GM12878 (cell line): ENCODE data around the gene PPIE. TPM values are rescaled to one million over a fixed set of nuclear protein-coding genes. Genes with fewer than 3 reads are reported as not detected.

ENCODE experiments used
- ATAC-seq: fragments of 200-7000 bp; cut with Tn5 transposase; 3 replicates; pipeline ENCODE4 v1.9.1; 2020; ENCODE audit warnings: mild to moderate bottlenecking, moderate library complexity
- BruUV-seq: library from RNA; stranded (reverse); fragments of 400-500 nt; replicated peaks from 2 replicates; lab custom pipeline; 2021; lab: Mats Ljungman, UMichigan
- CTCF ChIA-PET: fragments of 300-600 bp; sonication (Branson Sonifier 250); formaldehyde crosslinking; extraction: SDS; loops from one replicate; lab custom pipeline; 2021; ENCODE audit warnings: inconsistent platforms; lab: Yijun Ruan, JAX
- POLR2A ChIA-PET: fragments of 350-600 bp; formaldehyde crosslinking; extraction: SDS; loops from one replicate; lab custom pipeline; 2021; ENCODE audit warnings: inconsistent platforms; lab: Charles Lee
- RAD21 ChIA-PET: fragments of 300-600 bp; sonication (Branson Sonifier 250); formaldehyde crosslinking; loops from one replicate; lab custom pipeline; 2023; ENCODE audit warnings: antibody characterized with exemption; ENCODE audit not compliant: unreplicated experiment; lab: Charles Lee
- SMC1A ChIA-PET: fragments of 300-600 bp; sonication (Branson Sonifier 250); formaldehyde crosslinking; loops from one replicate; lab custom pipeline; 2023; ENCODE audit not compliant: unreplicated experiment, uncharacterized antibody; lab: Charles Lee
- DNase-seq: peaks from one replicate; pipeline ENCODE4 v3.0.0-alpha.2; 2011; ENCODE audit warnings: low read depth, low spot score
- FAIRE-seq: peaks from 3 replicates; lab custom pipeline; 2011; peaks lifted over from hg19 to GRCh38; lab: Jason Lieb, UNC
- H2AFZ ChIP-seq: 2 replicates; pipeline ENCODE4 v1.6.0; 2011; ENCODE audit warnings: low read depth, low read length, control low read depth; ENCODE audit not compliant: control insufficient read depth
- H3K27ac ChIP-seq: 2 replicates; pipeline ENCODE4 v1.5.1; 2011; ENCODE audit warnings: control low read depth; ENCODE audit not compliant: control insufficient read depth, insufficient read depth
- H3K27me3 ChIP-seq, 2 experiments: replicated peaks in 1 of 2; 2 replicates each; pipeline versions ENCODE4 v1.6.0 to v1.6.1; 2011; ENCODE audit warnings: low read length in 1 of 2; ENCODE audit not compliant: control insufficient read depth in 2 of 2, insufficient read depth in 2 of 2
- H3K36me3 ChIP-seq, 2 experiments: 2 replicates each; pipeline ENCODE4 v1.5.1; 2011; ENCODE audit warnings: low read length in 1 of 2; ENCODE audit not compliant: control insufficient read depth in 2 of 2, insufficient read depth in 2 of 2
- H3K4me1 ChIP-seq: 2 replicates; pipeline ENCODE4 v1.6.1; 2011; ENCODE audit warnings: mild to moderate bottlenecking, low read length, moderate library complexity, mixed read lengths; ENCODE audit not compliant: control insufficient read depth, insufficient read depth
- H3K4me2 ChIP-seq: 2 replicates; pipeline ENCODE4 v1.6.0; 2011; ENCODE audit warnings: control low read depth; ENCODE audit not compliant: control insufficient read depth, insufficient read depth
- H3K4me3 ChIP-seq: fragments of 200-600 bp; sonication (generic); 2 replicates; pipeline ENCODE4 v1.5.1; 2016
- H3K79me2 ChIP-seq: 2 replicates; pipeline ENCODE4 v1.6.0; 2011; ENCODE audit warnings: low read length; ENCODE audit not compliant: control insufficient read depth, insufficient read depth
- H3K9ac ChIP-seq: 2 replicates; pipeline ENCODE4 v1.8.0; 2011; ENCODE audit warnings: low read length, control low read depth, mixed read lengths; ENCODE audit not compliant: control insufficient read depth, insufficient read depth
- H3K9me3 ChIP-seq: replicated peaks from 3 replicates; pipeline ENCODE4 v1.5.1; 2011; ENCODE audit warnings: mild to moderate bottlenecking, low read length; ENCODE audit not compliant: control insufficient read depth, insufficient read depth
- H4K20me1 ChIP-seq: 2 replicates; pipeline ENCODE4 v1.6.0; 2011; ENCODE audit not compliant: control insufficient read depth, insufficient read depth
- IRF5 ChIP-seq: fragments of 450-650 bp; IDR thresholded peaks from 2 replicates; pipeline ENCODE4 v1.6.1; 2017; ENCODE audit warnings: borderline replicate concordance
- KLF5 ChIP-seq: fragments of 450-650 bp; IDR thresholded peaks from 2 replicates; pipeline ENCODE4 v1.6.1; 2014; ENCODE audit warnings: mild to moderate bottlenecking; ENCODE audit not compliant: partially characterized antibody
- MEF2B ChIP-seq: fragments of 450-650 bp; IDR thresholded peaks from 2 replicates; pipeline ENCODE4 v1.6.1; 2018; ENCODE audit warnings: mild to moderate bottlenecking, moderate library complexity; ENCODE audit not compliant: partially characterized antibody, poor library complexity, severe bottlenecking
- MTA2 ChIP-seq: fragments of 450-650 bp; IDR thresholded peaks from 2 replicates; pipeline ENCODE4 v1.6.1; 2016; ENCODE audit warnings: low read depth, mild to moderate bottlenecking, moderate library complexity
- REST ChIP-seq: IDR thresholded peaks from 2 replicates; pipeline ENCODE4 v1.6.1; 2012; ENCODE audit warnings: mild to moderate bottlenecking, low read depth, low read length
- SP1 ChIP-seq: IDR thresholded peaks from one replicate; pipeline ENCODE4 v1.6.1; 2011; ENCODE audit warnings: low read depth, low read length
- SRF ChIP-seq, 2 experiments: IDR thresholded peaks; 2 replicates each; pipeline ENCODE4 v1.6.1; 2011; ENCODE audit warnings: low read depth in 2 of 2, low read length in 2 of 2, mild to moderate bottlenecking in 1 of 2, moderate library complexity in 1 of 2
- SUZ12 ChIP-seq: fragments of 200-600 bp; sonication (generic); IDR thresholded peaks from one replicate; pipeline ENCODE4 v1.6.1; 2018; ENCODE audit warnings: antibody characterized with exemption, mild to moderate bottlenecking; ENCODE audit not compliant: unreplicated experiment
- TARDBP ChIP-seq: IDR thresholded peaks from 2 replicates; pipeline ENCODE4 v1.6.1; 2016; ENCODE audit warnings: borderline replicate concordance
- USF2 ChIP-seq: IDR thresholded peaks from 2 replicates; pipeline ENCODE4 v1.6.1; 2011; ENCODE audit warnings: low read depth, low read length, improper control_type of control experiment, borderline replicate concordance
- ZBTB4 ChIP-seq: fragments of 450-650 bp; formaldehyde crosslinking; IDR thresholded peaks from 2 replicates; pipeline ENCODE4 v1.4.0; 2022; ENCODE audit warnings: mild to moderate bottlenecking, moderate library complexity
- WGBS: methylation state at CpG from one replicate; pipeline ENCODE4 v1.1.6; 2016; ENCODE audit warnings: low lambda C conversion rate; ENCODE audit not compliant: insufficient replicate concordance, insufficient coverage; ENCODE audit errors: missing lambda C conversion rate; 5-methylcytosine and 5-hydroxymethylcytosine counted together
- in situ Hi-C: fragments of 300-500 bp; cut with MboI; formaldehyde crosslinking; loops from 9 replicates; pipeline ENCODE4 v1.14.3; 2018; ENCODE audit warnings: mixed read lengths
- intact Hi-C: fragments of 100-400 bp; cut with micrococcal nuclease; formaldehyde crosslinking; loops from one replicate; pipeline ENCODE4 v1.14.2; 2022; ENCODE audit not compliant: unreplicated experiment
- polyA plus RNA-seq, 11 experiments: library from polyadenylated mRNA; depleted of rRNA in 4 of 11; unstranded in 6 of 11; stranded (reverse) in 5 of 11; fragments of >200 nt; fragmentation: Nextera tagmentation in 4 of 11; fragmentation: Illumina TruSeq in 1 of 11; extraction: Ambion mirVana in 4 of 11; extraction: Trizol in 1 of 11; gene quantifications; 1 replicate in 1 of 11; 2 replicates in 10 of 11; pipeline versions ENCODE4 v1.2.1 to v1.2.3, GENCODE V29; 2011 to 2016; ENCODE audit warnings: inconsistent platforms in 2 of 11, missing spikeins in 2 of 11, low read depth in 1 of 11
- total RNA-seq, 4 experiments: library from RNA; depleted of rRNA in 3 of 4; stranded (reverse); fragments of >200 nt in 3 of 4; fragmentation: Illumina TruSeq in 1 of 4; extraction: Trizol in 1 of 4; gene quantifications; 2 replicates each; pipeline versions ENCODE4 v1.2.1 to v1.2.3, GENCODE V29; 2013 to 2021

The PPIE gene
- total and polyA plus RNA-seq, 10 of the 15 experiments (the other 5 are each of a cell fraction or from before 2014, with no cell fraction given), result 36.6 to 163 (median 70.1) TPM

GRCh38 chr1:39805385-39805784 is 66.7 kb downstream of the PPIE start:
- Histone ChIP-seq H3K9me3 (no peaks in the 10 kb centered on the region; the same call in 2 of the 3 replicates), H4K20me1 (no peaks in the 10 kb centered on the region), H3K79me2 (no peaks in the 10 kb centered on the region), H3K27ac (no peak overlapping the region), H3K4me1 (no peaks in the 10 kb centered on the region), H3K27me3 (no peaks in the 10 kb centered on the region), H3K9ac (no peak overlapping the region), H2AFZ (no peak overlapping the region), H3K36me3 (no peaks in the 10 kb centered on the region), H3K4me3 (no peak overlapping the region), H3K4me2 (no peak overlapping the region)
- CTCF ChIA-PET, result no interaction called here
- ATAC-seq (no peak), DNase-seq (no peak), FAIRE-seq (no peak)
- intact Hi-C loops, result no loop called here
- 100% methylated on average over 2 of the region's 2 CpGs for WGBS
- POLR2A ChIA-PET, result no interaction called here
- RAD21 ChIA-PET, result no interaction called here
- in situ Hi-C loops, result no loop called here
- BruUV-seq, result no TSS peak
- SMC1A ChIA-PET, result no interaction called here
- TF ChIP-seq REST, result no peak
- TF ChIP-seq TARDBP, result no peak
- no peak for TF ChIP-seq MEF2B
- TF ChIP-seq KLF5, result no peak
- no peak for TF ChIP-seq IRF5
- TF ChIP-seq SUZ12, result no peak
- TF ChIP-seq SP1, result no peak
- no peak for TF ChIP-seq ZBTB4
- no peak for TF ChIP-seq SRF (IDR thresholded peaks at IDR 0.05; ENCODE audit: low read depth in 2 of 2, low read length in 2 of 2)
- no peak for TF ChIP-seq USF2
- no peak for TF ChIP-seq MTA2
